B cell (primary cell): ENCODE data around the gene FZD2. TPM values are rescaled to one million over a fixed set of nuclear protein-coding genes. Genes with fewer than 3 reads are reported as not detected.

Experiments used
- ATAC-seq: fragments of 200-7000 bp; cut with Tn5 transposase; one replicate; pipeline ENCODE4 v1.10.0; 2021; ENCODE audit warnings: low read depth, mild to moderate bottlenecking, moderate number of reproducible peaks, moderate library complexity
- CTCF ChIA-PET: fragments of 350-600 bp; sonication (Branson Sonifier 250); formaldehyde crosslinking; loops from one replicate; lab custom pipeline; 2021; ENCODE audit warnings: antibody characterized with exemption, inconsistent platforms; lab: Charles Lee
- POLR2A ChIA-PET: fragments of 350-600 bp; sonication (Branson Sonifier 250); formaldehyde crosslinking; loops from one replicate; lab custom pipeline; 2021; ENCODE audit warnings: antibody characterized with exemption; lab: Charles Lee
- DNase-seq: peaks from one replicate; pipeline ENCODE4 v3.0.0; 2013
- H2AFZ ChIP-seq: 2 replicates; pipeline ENCODE4 v1.6.1; 2012; ENCODE audit warnings: mild to moderate bottlenecking, low read depth, low read length; ENCODE audit not compliant: insufficient read depth, poor library complexity, severe bottlenecking
- H3K27ac ChIP-seq, 2 donors: 1 replicate in 1 of 2; 2 replicates in 1 of 2; pipeline ENCODE4 v1.5.1; 2012 to 2013; ENCODE audit warnings: low read length in 2 of 2, mild to moderate bottlenecking in 2 of 2, moderate library complexity in 1 of 2
- H3K27me3 ChIP-seq, 4 experiments: fragments of 200-600 bp in 1 of 4; sonication (generic) in 1 of 4; replicated peaks in 1 of 4; 1 replicate in 2 of 4; 2 replicates in 2 of 4; pipeline versions ENCODE4 v1.6.1 to v1.7.0; 2013 to 2016; ENCODE audit warnings: low read length in 3 of 4, mild to moderate bottlenecking in 2 of 4, mixed read lengths in 1 of 4, moderate library complexity in 1 of 4; ENCODE audit not compliant: insufficient read depth in 4 of 4, control insufficient read depth in 3 of 4; ENCODE audit errors: control extremely low read depth in 1 of 4
- H3K36me3 ChIP-seq, 2 experiments: replicated peaks in 1 of 2; 1 replicate in 1 of 2; 2 replicates in 1 of 2; pipeline versions ENCODE4 v1.6.1 to v1.7.1; 2013; ENCODE audit warnings: low read length in 1 of 2; ENCODE audit not compliant: insufficient read depth in 2 of 2, control insufficient read depth in 1 of 2; ENCODE audit errors: control extremely low read depth in 1 of 2, extremely low read depth in 1 of 2
- H3K4me1 ChIP-seq, 2 donors: fragments of 200-600 bp in 1 of 2; sonication (generic) in 1 of 2; 1 replicate in 1 of 2; 2 replicates in 1 of 2; pipeline versions ENCODE4 v1.5.1 to v1.6.1; 2013 to 2017; ENCODE audit warnings: low read length in 2 of 2; ENCODE audit not compliant: control insufficient read depth in 2 of 2, insufficient read depth in 2 of 2
- H3K4me2 ChIP-seq: replicated peaks from 2 replicates; pipeline ENCODE3; 2012; ENCODE audit warnings: mild to moderate bottlenecking, low read depth, low read length; ENCODE audit not compliant: poor library complexity, severe bottlenecking
- H3K4me3 ChIP-seq, 5 experiments: fragments of 200-600 bp in 1 of 5; sonication (generic) in 1 of 5; 1 replicate in 3 of 5; 2 replicates in 2 of 5; pipeline versions ENCODE4 v1.5.1 to v1.7.0; 2011 to 2016; ENCODE audit warnings: low read length in 4 of 5, mild to moderate bottlenecking in 4 of 5, low read depth in 2 of 5, control low read depth in 1 of 5, moderate library complexity in 1 of 5; ENCODE audit not compliant: insufficient read depth in 1 of 5; ENCODE audit errors: control extremely low read depth in 1 of 5, extremely low read depth in 1 of 5
- H3K79me2 ChIP-seq: fragments of 200-600 bp; sonication (generic); one replicate; pipeline ENCODE4 v1.6.0; 2016; ENCODE audit warnings: low read length; ENCODE audit not compliant: control insufficient read depth, insufficient read depth
- H3K9ac ChIP-seq: fragments of 200-600 bp; sonication (generic); 2 replicates; pipeline ENCODE4 v1.6.1; 2017; ENCODE audit warnings: mild to moderate bottlenecking, low read length, moderate library complexity
- H3K9me3 ChIP-seq, 3 donors: one replicate each; pipeline versions ENCODE4 v1.6.1 to v1.7.1; 2013; ENCODE audit warnings: low read length in 2 of 3; ENCODE audit not compliant: control insufficient read depth in 2 of 3, insufficient read depth in 1 of 3; ENCODE audit errors: control extremely low read depth in 1 of 3
- H4K20me1 ChIP-seq: 2 replicates; pipeline ENCODE4 v1.6.0; 2012; ENCODE audit warnings: mild to moderate bottlenecking, low read length; ENCODE audit not compliant: insufficient read depth, control insufficient read depth, poor library complexity, severe bottlenecking
- H3K27ac Mint-ChIP-seq: one replicate; pipeline ENCODE4 v1.8.0; 2021; ENCODE audit warnings: mixed read lengths
- H3K27me3 Mint-ChIP-seq: one replicate; pipeline ENCODE4 v1.8.0; 2021; ENCODE audit warnings: mixed read lengths
- H3K4me1 Mint-ChIP-seq: one replicate; pipeline ENCODE4 v1.8.0; 2021; ENCODE audit warnings: mixed read lengths
- H3K4me3 Mint-ChIP-seq: one replicate; pipeline ENCODE4 v1.8.0; 2021; ENCODE audit warnings: mixed read lengths
- H3K9me3 Mint-ChIP-seq: one replicate; pipeline ENCODE4 v1.8.0; 2022; ENCODE audit warnings: mixed read lengths; ENCODE audit not compliant: insufficient read depth
- EZH2 ChIP-seq: IDR thresholded peaks from 2 replicates; pipeline ENCODE4 v1.6.1; 2012; ENCODE audit warnings: borderline replicate concordance, low read depth, mild to moderate bottlenecking, moderate library complexity, low read length; ENCODE audit not compliant: insufficient read depth, poor library complexity, severe bottlenecking
- WGBS: methylation state at CpG from one replicate; pipeline ENCODE4 v1.1.5; 2013; ENCODE audit warnings: missing lambda C conversion rate; ENCODE audit not compliant: insufficient coverage; 5-methylcytosine and 5-hydroxymethylcytosine counted together
- intact Hi-C: fragments of 100-400 bp; cut with micrococcal nuclease; formaldehyde crosslinking; loops from one replicate; pipeline ENCODE4 v1.10.0; 2022
- polyA plus RNA-seq: library from polyadenylated mRNA; depleted of rRNA; stranded (reverse); fragments of >200 nt; gene quantifications from 2 replicates; pipeline ENCODE4 v1.2.3, GENCODE V29; 2012
- total RNA-seq, 2 donors: library from RNA; stranded (reverse); fragments of 120-200 nt in 1 of 2; gene quantifications; 1 replicate in 1 of 2; 2 replicates in 1 of 2; pipeline versions ENCODE4 v1.2.3 to v1.2.4, GENCODE V29; 2013 to 2022
- TF ChIP-seq, protein P1 (sequence below): fragments of 200-600 bp; IDR thresholded peaks from one replicate; pipeline ENCODE4 v1.8.0; 2022; ENCODE audit warnings: antibody characterized with exemption, mild to moderate bottlenecking

The FZD2 gene
- total and polyA plus RNA-seq, 2 donors (not counting 1 experiment from before 2014, with no cell fraction given): 1.6 to 2.5 TPM

DNA sequence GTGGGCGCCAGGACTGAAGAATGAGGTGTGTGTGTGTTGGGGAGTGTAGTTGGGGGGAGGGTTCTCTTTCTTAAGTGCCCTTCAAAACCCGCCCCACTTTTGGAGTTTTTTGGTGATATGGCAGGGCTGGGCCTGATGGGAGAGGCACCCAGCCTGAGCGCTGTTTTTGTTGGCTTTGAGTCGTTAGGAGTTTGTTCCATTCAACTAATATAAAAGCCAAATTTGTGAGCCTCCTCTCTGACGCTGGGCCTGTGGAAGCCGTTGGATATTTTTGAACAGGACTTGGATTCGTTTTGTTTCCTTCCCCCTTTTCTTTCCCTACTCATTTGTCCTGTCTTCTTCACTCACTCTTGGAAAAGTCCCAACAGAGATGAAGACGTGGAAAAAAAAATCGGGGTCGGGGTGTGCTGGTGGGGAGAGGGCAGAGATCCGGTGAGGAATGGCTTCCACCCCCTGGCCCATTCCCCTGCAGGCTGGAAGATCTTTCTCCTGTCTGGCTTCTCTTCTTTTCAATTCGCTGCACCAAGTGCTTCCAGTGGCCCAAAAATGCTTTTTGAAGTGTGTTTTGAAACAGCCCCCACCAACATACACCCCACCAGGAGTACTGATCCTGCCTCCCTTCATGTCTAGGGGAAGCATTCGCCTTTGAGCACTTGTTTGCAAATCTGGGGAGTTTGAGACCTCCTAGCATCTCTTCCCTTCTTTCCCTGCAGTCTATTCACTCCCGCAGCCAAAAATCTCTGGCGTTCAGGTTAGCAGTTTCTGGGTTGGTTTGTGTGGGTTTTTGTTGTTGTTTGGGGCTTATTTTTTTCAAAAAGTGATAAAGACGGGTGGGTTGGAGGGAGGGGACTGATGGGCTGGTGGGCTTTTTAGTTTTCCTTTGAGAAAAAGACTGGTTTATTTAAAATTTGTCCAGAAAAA, 2.6 kb downstream of the FZD2 start:
- no peak for DNase-seq
- Histone ChIP-seq H3K9ac (no peak overlapping the region), H2AFZ (no peak overlapping the region), H3K27me3 (peaks cover 0 to 44% (median 18%) of the 10 kb centered on the region in 4 experiments), H3K27ac (no peak overlapping the region), H3K4me3 (no peak overlapping the region), H3K9me3 (peaks cover 0 to 12% (median 0%) of the 10 kb centered on the region in 3 donors), H4K20me1 (no peaks in the 10 kb centered on the region), H3K36me3 (no peaks in the 10 kb centered on the region), H3K4me2 (no peak overlapping the region), H3K79me2 (no peaks in the 10 kb centered on the region), H3K4me1 (peaks cover 16 to 20% of the 10 kb centered on the region in 2 donors)
- Mint-ChIP-seq H3K9me3 (no peaks in the 10 kb centered on the region), H3K27ac (no peak overlapping the region), H3K4me1 (peaks cover 25% of the 10 kb centered on the region), H3K27me3 (peaks cover 38% of the 10 kb centered on the region), H3K4me3 (peak overlapping the region; percentile 56)
- WGBS: 63% methylated on average over 6 of the region's 16 CpGs
- TF ChIP-seq, protein P1, sequence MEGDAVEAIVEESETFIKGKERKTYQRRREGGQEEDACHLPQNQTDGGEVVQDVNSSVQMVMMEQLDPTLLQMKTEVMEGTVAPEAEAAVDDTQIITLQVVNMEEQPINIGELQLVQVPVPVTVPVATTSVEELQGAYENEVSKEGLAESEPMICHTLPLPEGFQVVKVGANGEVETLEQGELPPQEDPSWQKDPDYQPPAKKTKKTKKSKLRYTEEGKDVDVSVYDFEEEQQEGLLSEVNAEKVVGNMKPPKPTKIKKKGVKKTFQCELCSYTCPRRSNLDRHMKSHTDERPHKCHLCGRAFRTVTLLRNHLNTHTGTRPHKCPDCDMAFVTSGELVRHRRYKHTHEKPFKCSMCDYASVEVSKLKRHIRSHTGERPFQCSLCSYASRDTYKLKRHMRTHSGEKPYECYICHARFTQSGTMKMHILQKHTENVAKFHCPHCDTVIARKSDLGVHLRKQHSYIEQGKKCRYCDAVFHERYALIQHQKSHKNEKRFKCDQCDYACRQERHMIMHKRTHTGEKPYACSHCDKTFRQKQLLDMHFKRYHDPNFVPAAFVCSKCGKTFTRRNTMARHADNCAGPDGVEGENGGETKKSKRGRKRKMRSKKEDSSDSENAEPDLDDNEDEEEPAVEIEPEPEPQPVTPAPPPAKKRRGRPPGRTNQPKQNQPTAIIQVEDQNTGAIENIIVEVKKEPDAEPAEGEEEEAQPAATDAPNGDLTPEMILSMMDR: no peak
- TF ChIP-seq EZH2: no peak
- ATAC-seq: no peak
- intact Hi-C loops: loop anchor here (5.0 kb wide), 1 partner anchor 502 kb away; the partner anchor contains the start of gene NMT1
- ChIA-PET POLR2A (no interaction called here), CTCF (no interaction called here)

DNA sequence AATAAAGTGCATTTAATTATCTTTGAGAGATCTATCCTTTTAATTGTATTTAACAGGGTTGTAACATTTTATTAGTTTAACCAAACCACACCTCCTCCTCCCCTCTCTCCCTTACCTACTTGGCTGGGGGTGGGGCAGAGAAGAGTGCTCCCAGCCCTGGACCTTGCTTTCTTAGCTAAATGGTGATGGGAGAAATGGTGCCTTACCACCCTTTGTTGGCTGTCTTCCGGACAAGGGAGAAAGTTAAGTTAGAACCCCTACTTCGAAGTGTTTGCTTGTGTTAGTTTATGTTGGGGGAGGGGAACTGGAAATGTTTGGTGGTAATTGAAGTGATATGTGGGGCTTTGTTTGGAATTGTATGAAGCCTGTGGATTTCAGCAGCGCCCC, 3.9 kb downstream of the FZD2 start:
- peaks cover 0 to 21% (median 10%) of the 10 kb centered on the region in 3 donors for H3K9me3 ChIP-seq
- ChIA-PET CTCF (interaction anchor here (1.2 kb wide), 1 partner anchor 28 kb away, joined by 3 read pairs; no protein-coding TSS in a partner anchor), POLR2A (no interaction called here)
- intact Hi-C loops: no loop called here
- H4K20me1 ChIP-seq: no peaks in the 10 kb centered on the region
- no peak overlapping the region for H3K4me3 ChIP-seq
- no peak overlapping the region for H3K4me2 ChIP-seq
- peaks cover 19% of the 10 kb centered on the region for H3K4me1 Mint-ChIP-seq
- peaks cover 42% of the 10 kb centered on the region for H3K27me3 Mint-ChIP-seq
- ATAC-seq: no peak
- DNase-seq: no peak
- TF ChIP-seq, protein P1: no peak
- no peak for TF ChIP-seq EZH2
- H3K27ac ChIP-seq: no peak overlapping the region
- H2AFZ ChIP-seq: no peak overlapping the region
- no peaks in the 10 kb centered on the region for H3K79me2 ChIP-seq
- 33% methylated on average over 2 of the region's 3 CpGs for WGBS
- no peak overlapping the region for H3K9ac ChIP-seq
- H3K9me3 Mint-ChIP-seq: peaks cover 5% of the 10 kb centered on the region
- peaks cover 11 to 14% of the 10 kb centered on the region in 2 donors for H3K4me1 ChIP-seq
- peaks cover 0 to 55% (median 23%) of the 10 kb centered on the region in 4 experiments for H3K27me3 ChIP-seq
- no peaks in the 10 kb centered on the region for H3K36me3 ChIP-seq
- H3K27ac Mint-ChIP-seq: no peak overlapping the region
- H3K4me3 Mint-ChIP-seq: no peak overlapping the region
